K562 (cell line): Measurements from ENCODE around the gene LIMD2. TPM values are rescaled to one million over a fixed set of nuclear protein-coding genes. Genes with fewer than 3 reads are reported as not detected.
A peak's percentile ranks its signal among the peaks of the same experiment; 100 is the strongest.

Source experiments
- ATAC-seq: fragments of 200-7000 bp; cut with Tn5 transposase; 3 replicates; pipeline ENCODE4 v1.9.1; 2020; ENCODE audit warnings: moderate library complexity
- BruUV-seq: library from RNA; stranded (reverse); fragments of 400-500 nt; replicated peaks from 2 replicates; lab custom pipeline; 2021; lab: Mats Ljungman, UMichigan
- CTCF ChIA-PET: fragments of 300-600 bp; formaldehyde crosslinking; extraction: SDS; loops from one replicate; lab custom pipeline; 2021; ENCODE audit warnings: low intra/inter-chr PET ratio; lab: Yijun Ruan, JAX
- POLR2A ChIA-PET: fragments of 300-600, 350-650 bp; sonication (Branson Sonifier 250); formaldehyde crosslinking; extraction: SDS; loops from one replicate; lab custom pipeline; 2021; ENCODE audit warnings: antibody characterized with exemption, inconsistent platforms; lab: Yijun Ruan, JAX
- DNase-seq, 4 experiments: peaks; one replicate each; pipeline versions ENCODE4 v3.0.0 to v3.0.0-alpha.2; 2011 to 2018; ENCODE audit warnings: low spot score in 3 of 4, mixed read lengths in 3 of 4; ENCODE audit errors: extremely low read depth in 1 of 4
- FAIRE-seq: peaks from 2 replicates; lab custom pipeline; 2011; peaks lifted over from hg19 to GRCh38; lab: Jason Lieb, UNC
- H2AFZ ChIP-seq: 2 replicates; pipeline ENCODE4 v1.6.0; 2011; ENCODE audit warnings: low read depth, low read length, control low read depth, inconsistent platforms
- H3K27ac ChIP-seq: fragments of 200-600 bp; 3 replicates; pipeline ENCODE4 v1.8.0; 2011; ENCODE audit warnings: low read depth, mild to moderate bottlenecking, control low read depth, inconsistent platforms, low read length, moderate library complexity, mixed read lengths; ENCODE audit errors: extremely low read depth
- H3K27me3 ChIP-seq, 2 experiments: fragments of 300-600 bp in 1 of 2; 2 replicates in 1 of 2; 3 replicates in 1 of 2; pipeline versions ENCODE4 v1.6.0 to v1.8.0; 2011; ENCODE audit warnings: inconsistent platforms in 2 of 2, low read length in 2 of 2, mild to moderate bottlenecking in 1 of 2, mixed read lengths in 1 of 2, moderate library complexity in 1 of 2; ENCODE audit not compliant: control insufficient read depth in 2 of 2, insufficient read depth in 2 of 2
- H3K36me3 ChIP-seq: fragments of 300-600 bp; 3 replicates; pipeline ENCODE4 v1.8.0; 2011; ENCODE audit warnings: mild to moderate bottlenecking, low read length, inconsistent platforms; ENCODE audit not compliant: control insufficient read depth, insufficient read depth
- H3K4me1 ChIP-seq, 2 experiments: fragments of 200-600 bp in 1 of 2; replicated peaks in 1 of 2; 2 replicates in 1 of 2; 3 replicates in 1 of 2; pipeline versions ENCODE4 v1.5.1 to v1.8.0; 2011; ENCODE audit warnings: inconsistent platforms in 2 of 2, low read length in 2 of 2, mild to moderate bottlenecking in 1 of 2, mixed read lengths in 1 of 2, moderate library complexity in 1 of 2; ENCODE audit not compliant: control insufficient read depth in 2 of 2, insufficient read depth in 2 of 2
- H3K4me2 ChIP-seq: 2 replicates; pipeline ENCODE4 v1.6.1; 2011; ENCODE audit warnings: low read length, control low read depth, inconsistent platforms, mixed read lengths; ENCODE audit not compliant: insufficient read depth
- H3K4me3 ChIP-seq: fragments of 200-600 bp; sonication (generic), shearing (Covaris generic); 2 replicates; pipeline ENCODE4 v1.5.1; 2016; ENCODE audit warnings: control low read depth, inconsistent platforms
- H3K79me2 ChIP-seq: fragments of 200-600 bp; 3 replicates; pipeline ENCODE4 v1.8.0; 2011; ENCODE audit warnings: low read length, inconsistent platforms; ENCODE audit not compliant: control insufficient read depth, insufficient read depth
- H3K9ac ChIP-seq, 2 experiments: 2 replicates each; pipeline versions ENCODE4 v1.6.0 to v1.6.1; 2011; ENCODE audit warnings: low read depth in 2 of 2, low read length in 2 of 2, control low read depth in 1 of 2, inconsistent platforms in 1 of 2, mild to moderate bottlenecking in 1 of 2, mixed read lengths in 1 of 2; ENCODE audit not compliant: insufficient read depth in 1 of 2
- H3K9me1 ChIP-seq: one replicate; pipeline ENCODE4 v1.6.0; 2011; ENCODE audit warnings: inconsistent platforms, mild to moderate bottlenecking, low read length, moderate library complexity; ENCODE audit not compliant: control insufficient read depth, insufficient read depth
- H3K9me3 ChIP-seq: replicated peaks from 2 replicates; pipeline ENCODE4 v1.5.1; 2011; ENCODE audit warnings: low read depth, low read length, inconsistent platforms; ENCODE audit not compliant: control insufficient read depth, insufficient read depth
- H4K20me1 ChIP-seq: replicated peaks from 2 replicates; pipeline ENCODE4 v1.6.1; 2011; ENCODE audit warnings: low read length, inconsistent platforms, mixed read lengths; ENCODE audit not compliant: control insufficient read depth, insufficient read depth
- FOXA1 ChIP-seq: fragments of 450-650 bp; IDR thresholded peaks from 2 replicates; pipeline ENCODE4 v1.6.1; 2016; ENCODE audit warnings: mild to moderate bottlenecking, borderline replicate concordance
- FUS ChIP-seq: fragments of 200-400 bp; formaldehyde crosslinking; optimal IDR thresholded peaks from 2 replicates; pipeline ENCODE3; 2017; ENCODE audit warnings: low read depth, low read length
- KLF6 ChIP-seq: fragments of 250-450 bp; sonication (Bioruptor Pico); IDR thresholded peaks from 2 replicates; pipeline ENCODE4 v1.4.0; 2020; ENCODE audit warnings: mild to moderate bottlenecking, moderate library complexity, borderline replicate concordance
- VEZF1 ChIP-seq: fragments of 200-800 bp; sonication (Bioruptor generic); IDR thresholded peaks from 2 replicates; pipeline ENCODE4 v1.6.1; 2017; ENCODE audit warnings: missing genetic modification characterization, missing compliant biosample characterization
- WGBS: fragments of 100-300 bp; shearing (Covaris generic); methylation state at CpG from one replicate; pipeline ENCODE4 v1.1.6; 2016; ENCODE audit warnings: low coverage, mixed read lengths; ENCODE audit not compliant: insufficient coverage; ENCODE audit errors: missing lambda C conversion rate; 5-methylcytosine and 5-hydroxymethylcytosine counted together
- in situ Hi-C: fragments of 300-500 bp; cut with MboI; formaldehyde crosslinking; loops from 4 replicates; pipeline ENCODE4 v1.15.0; 2018; ENCODE audit warnings: inconsistent platforms, mixed read lengths
- intact Hi-C: fragments of 100-400 bp; cut with micrococcal nuclease; formaldehyde crosslinking; loops from 2 replicates; pipeline ENCODE4 v1.14.2; 2022
- polyA plus RNA-seq, 8 experiments: library from polyadenylated mRNA; depleted of rRNA in 4 of 8; stranded (reverse) in 5 of 8; unstranded in 3 of 8; fragments of >200 nt; fragmentation: Nextera tagmentation in 2 of 8; fragmentation: Illumina TruSeq in 1 of 8; extraction: Ambion mirVana in 2 of 8; extraction: Trizol in 1 of 8; gene quantifications; 2 replicates each; pipeline versions ENCODE4 v1.2.1 to v1.2.3, GENCODE V29; 2011 to 2014; ENCODE audit warnings: inconsistent platforms in 1 of 8, missing spikeins in 1 of 8
- total RNA-seq, 7 experiments: library from RNA; depleted of rRNA in 6 of 7; stranded (reverse); fragments of >200 nt in 6 of 7; fragmentation: Illumina TruSeq in 2 of 7; extraction: Trizol in 2 of 7; gene quantifications; 2 replicates each; pipeline versions ENCODE4 v1.2.1 to v1.2.3, GENCODE V29; 2011 to 2021; ENCODE audit warnings: low replicate concordance in 1 of 7
- TF ChIP-seq, protein P1 (sequence below), 2 experiments: IDR thresholded peaks in 1 of 2; conservative IDR thresholded peaks in 1 of 2; 2 replicates each; pipeline ENCODE4 v1.6.1; 2016; ENCODE audit warnings: low read depth in 2 of 2, mild to moderate bottlenecking in 1 of 2, missing compliant biosample characterization in 1 of 2, missing genetic modification characterization in 1 of 2, moderate library complexity in 1 of 2

LIMD2 gene
- total and polyA plus RNA-seq, 9 of the 15 experiments (the other 6 are each of a cell fraction or from before 2014, with no cell fraction given), result 0.07 to 11.2 (median 2.8) TPM

- TF ChIP-seq FOXA1 (no peak), FUS (no peak)
- TF ChIP-seq, protein P1, sequence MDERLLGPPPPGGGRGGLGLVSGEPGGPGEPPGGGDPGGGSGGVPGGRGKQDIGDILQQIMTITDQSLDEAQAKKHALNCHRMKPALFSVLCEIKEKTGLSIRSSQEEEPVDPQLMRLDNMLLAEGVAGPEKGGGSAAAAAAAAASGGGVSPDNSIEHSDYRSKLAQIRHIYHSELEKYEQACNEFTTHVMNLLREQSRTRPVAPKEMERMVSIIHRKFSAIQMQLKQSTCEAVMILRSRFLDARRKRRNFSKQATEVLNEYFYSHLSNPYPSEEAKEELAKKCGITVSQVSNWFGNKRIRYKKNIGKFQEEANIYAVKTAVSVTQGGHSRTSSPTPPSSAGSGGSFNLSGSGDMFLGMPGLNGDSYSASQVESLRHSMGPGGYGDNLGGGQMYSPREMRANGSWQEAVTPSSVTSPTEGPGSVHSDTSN (CRISPR knock-in tag; IDR thresholded peaks at IDR 0.05; ENCODE audit: low read depth), result no peak
- TF ChIP-seq, protein P1 (tag; conservative IDR thresholded peaks at IDR 0.05; ENCODE audit: low read depth), result no peak
These were observed 2.7 kb upstream of the LIMD2 start (continued) for GRCh38 chr17:63702721-63703015.

DNA sequence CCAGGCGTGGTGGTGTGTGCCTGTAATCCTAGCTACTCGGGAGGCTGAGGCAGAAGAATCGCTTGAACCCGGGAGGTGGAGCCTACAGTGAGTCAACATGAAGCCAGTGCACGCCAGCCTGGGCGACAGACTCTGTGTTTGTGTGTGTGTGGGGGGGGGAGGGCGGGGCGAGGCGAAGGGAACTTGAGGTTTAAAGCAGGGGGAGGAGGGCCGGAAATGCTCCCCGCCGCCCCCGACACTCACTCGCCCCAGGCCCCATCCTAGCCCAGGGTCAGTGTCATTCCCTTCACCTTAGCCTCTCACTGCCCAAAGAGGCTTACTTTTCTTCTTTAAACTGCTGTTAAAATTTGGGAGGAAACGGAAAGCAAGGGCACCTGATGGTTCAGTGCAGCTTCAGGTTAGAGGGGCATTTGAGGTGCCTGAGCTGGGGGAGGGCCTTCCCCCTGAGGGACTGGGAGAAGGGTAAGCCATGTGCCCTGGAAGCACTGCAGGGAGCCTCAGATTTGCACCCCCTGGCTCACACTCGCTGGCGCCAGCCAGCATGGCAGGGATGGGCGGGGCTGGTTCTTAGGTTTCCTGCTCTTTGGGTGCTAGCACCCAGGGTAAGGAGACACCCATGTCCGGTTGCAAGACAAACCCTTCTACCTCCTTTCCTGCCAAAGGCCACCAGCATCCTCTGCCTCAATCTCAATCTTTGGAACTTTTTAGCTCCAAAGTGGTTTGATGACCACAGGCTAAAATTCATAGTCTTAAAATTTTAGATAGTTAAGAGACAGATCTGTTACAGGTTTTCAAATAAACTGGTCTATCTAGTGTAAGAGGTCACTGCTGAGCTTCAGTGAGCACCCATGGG is 2.2 kb upstream of the LIMD2 start:
- intact Hi-C loops (no loop called here), in situ Hi-C loops (no loop called here)
- Histone ChIP-seq H3K4me3 (no peak overlapping the region), H3K27ac (no peak overlapping the region), H4K20me1 (no peaks in the 10 kb centered on the region), H2AFZ (no peak overlapping the region), H3K27me3 (no peaks in the 10 kb centered on the region), H3K9me3 (no peaks in the 10 kb centered on the region), H3K4me2 (no peak overlapping the region), H3K4me1 (peaks cover 0 to 44% of the 10 kb centered on the region in 2 experiments; a peak in 2 of 5 replicates), H3K36me3 (peaks cover 8% of the 10 kb centered on the region; the same call in 1 of the 3 replicates), H3K79me2 (no peaks in the 10 kb centered on the region), H3K9me1 (no peaks in the 10 kb centered on the region), H3K9ac (no peak overlapping the region; a peak in 1 of 4 replicates)
- TF ChIP-seq VEZF1 (CRISPR knock-in tag) (0 out of 2 replicates have a peak, but pooled peaks have one; percentile 25), KLF6 (CRISPR knock-in tag) (no peak)
- CTCF ChIA-PET, result no interaction called here
- DNase-seq, result peak; percentile 25 to 41 (median 33)
- 82% methylated on average over 10 of the region's 19 CpGs for WGBS
- POLR2A ChIA-PET, result interaction anchor here (0.6 to 1.6 kb wide), 4 partner anchors 8 to 26 kb away, joined by 3 to 7 read pairs (median 4); no protein-coding TSS in a partner anchor
- no peak for FAIRE-seq
- no TSS peak for BruUV-seq
- no peak for ATAC-seq
